ENCODE data around the gene ARMCX2. TPM values are rescaled to one million over a fixed set of nuclear protein-coding genes. Genes with fewer than 3 reads are reported as not detected.

Gene ARMCX2
- total RNA-seq, 4 donors from 2014 or later = 8.8 to 33.0 (median 14.2) TPM

DNA sequence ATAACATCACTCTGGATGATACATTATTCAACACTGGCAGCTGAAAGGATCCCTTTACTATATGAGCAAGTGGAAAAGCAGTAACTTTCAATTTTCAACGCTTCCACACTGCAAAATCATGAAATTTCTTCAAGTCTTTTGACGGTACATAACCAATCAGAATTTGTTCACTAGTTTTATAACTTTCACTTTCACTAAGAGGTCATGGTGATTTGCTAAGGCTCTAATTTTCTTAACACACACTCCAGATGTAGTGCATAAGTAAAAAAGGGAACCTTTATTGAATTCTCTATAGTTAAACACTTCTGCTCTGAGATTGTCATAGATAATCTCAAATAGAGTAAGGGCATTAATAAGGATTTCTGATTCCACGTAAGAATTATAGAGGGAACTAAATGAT, 4.1 kb downstream of the ARMCX2 start:
- no peak for TF ChIP-seq CTCF (IDR thresholded peaks at IDR 0.05; ENCODE audit: low read depth)

GRCh38 chrX:101642093-101642492, 17.6 kb downstream of the ARMCX2 start:
- TF ChIP-seq CTCF (IDR thresholded peaks at IDR 0.05; ENCODE audit: low read depth) = no peak

DNA sequence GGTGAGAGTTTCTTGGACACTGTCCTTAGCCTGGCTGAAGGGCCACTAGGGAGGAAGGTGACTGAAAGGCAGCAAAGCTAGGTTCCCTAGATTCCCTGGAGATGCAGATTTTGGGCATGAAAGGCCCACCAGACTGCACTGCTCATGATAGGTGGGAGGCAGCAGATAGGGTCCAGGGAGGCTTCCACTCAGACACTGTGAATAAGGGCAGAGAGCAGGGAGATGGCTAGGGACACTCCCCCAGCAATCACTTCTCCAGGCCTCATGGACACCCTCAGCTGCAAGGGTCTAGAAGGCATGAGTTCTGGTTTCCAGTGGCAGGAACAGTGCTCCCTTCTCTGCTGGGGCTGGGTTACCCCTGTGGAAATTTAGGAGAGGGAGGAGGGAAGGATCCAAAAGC, 20.1 kb downstream of the ARMCX2 start:
- TF ChIP-seq CTCF (IDR thresholded peaks at IDR 0.05; ENCODE audit: low read depth) = no peak

GRCh38 chrX:101619364-101619763, 40.3 kb downstream of the ARMCX2 start:
- no peak for TF ChIP-seq CTCF (IDR thresholded peaks at IDR 0.05; ENCODE audit: low read depth)

- no peak for TF ChIP-seq CTCF (IDR thresholded peaks at IDR 0.05; ENCODE audit: low read depth)
These were observed 42.1 kb downstream of the ARMCX2 start, which contains the start of gene ARMCX6 for GRCh38 chrX:101617211-101618191. ARMCX6 (minus strand) TSS chrX:101618000; CDS start chrX:101616620, 1,380 bp downstream.

DNA sequence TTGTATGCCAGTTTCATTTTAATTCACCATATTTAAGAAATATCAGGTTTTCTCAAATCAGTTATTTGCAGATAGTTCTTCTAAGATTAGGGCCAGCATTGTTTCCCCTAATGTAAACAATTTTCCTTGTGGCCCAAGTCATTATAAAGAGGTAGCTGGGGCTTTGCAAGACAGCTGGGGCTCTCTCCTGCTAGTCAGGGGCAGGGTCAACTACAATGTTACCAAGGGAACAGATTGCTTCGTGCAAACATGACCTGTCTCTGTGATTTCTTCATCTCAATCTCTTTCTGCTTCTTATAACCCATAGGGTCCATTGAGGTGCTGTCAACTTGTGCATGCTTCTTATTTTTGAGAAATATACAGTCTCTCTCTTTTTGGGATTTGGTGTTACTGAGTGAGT, 53.9 kb downstream of the ARMCX2 start:
- no peak for TF ChIP-seq CTCF (IDR thresholded peaks at IDR 0.05; ENCODE audit: low read depth)

Small RNAs within 50 kb of the gene (small RNA-seq; reads per million reads assigned to genes)
- not detected for gene RNU6-30P
- not detected for gene RNU6-587P

Other genes starting within 250 kb of the ARMCX2 start
- 10 to 100 TPM in 3 of 4 donors, 1 to 10 TPM in 1; 7.1 to 19.8 (median 12.1) TPM for gene ARMCX4, start 174.4 kb downstream of the ARMCX2 start, total RNA-seq
- 10 to 100 TPM; 23.2 to 45.6 (median 36.6) TPM for gene ARMCX1, start 109.3 kb downstream of the ARMCX2 start, total RNA-seq
- gene ARMCX6, start 41.9 kb downstream of the ARMCX2 start, total RNA-seq = 10 to 100 TPM in 3 of 4 donors, 1 to 10 TPM in 1; 3.8 to 32.3 (median 16.5) TPM
- 10 to 100 TPM; 47.3 to 58.5 (median 53.9) TPM for gene ARMCX3, start 36.7 kb downstream of the ARMCX2 start, total RNA-seq

Measured in subcutaneous adipose tissue (tissue), 4 donors.